Loucy (cell line): Measurements from ENCODE around the gene PNP.

ENCODE experiments used
- H2AFZ ChIP-seq: fragments of 200-600 bp; sonication (generic); 2 replicates; pipeline ENCODE4 v1.6.0; 2016; ENCODE audit warnings: antibody characterized with exemption, mild to moderate bottlenecking, low read length, moderate library complexity
- H3F3A ChIP-seq: fragments of 200-600 bp; 2 replicates; pipeline ENCODE4 v1.6.0; 2016; ENCODE audit warnings: antibody characterized with exemption, low read depth, mild to moderate bottlenecking
- H3K27me3 ChIP-seq: fragments of 200-600 bp; sonication (generic); 2 replicates; pipeline ENCODE4 v1.6.1; 2014; ENCODE audit warnings: low read length, mild to moderate bottlenecking; ENCODE audit not compliant: insufficient read depth, poor library complexity, severe bottlenecking
- H3K36me3 ChIP-seq: fragments of 200-600 bp; sonication (generic); 2 replicates; pipeline ENCODE4 v1.6.1; 2016; ENCODE audit warnings: low read length; ENCODE audit not compliant: insufficient read depth
- H3K4me1 ChIP-seq: fragments of 200-600 bp; sonication (generic); 2 replicates; pipeline ENCODE4 v1.5.1; 2014; ENCODE audit warnings: low read length, mild to moderate bottlenecking; ENCODE audit not compliant: insufficient read depth, poor library complexity, severe bottlenecking
- H3K4me2 ChIP-seq: fragments of 200-600 bp; sonication (generic); 2 replicates; pipeline ENCODE4 v1.6.0; 2014; ENCODE audit warnings: antibody characterized with exemption, low read length, low read depth, mild to moderate bottlenecking; ENCODE audit not compliant: poor library complexity, severe bottlenecking
- H3K4me3 ChIP-seq: fragments of 200-600 bp; sonication (generic); 2 replicates; pipeline ENCODE4 v1.5.1; 2014; ENCODE audit warnings: low read length, mild to moderate bottlenecking, mixed read lengths; ENCODE audit not compliant: poor library complexity, severe bottlenecking
- H3K79me2 ChIP-seq: fragments of 200-600 bp; sonication (generic); 2 replicates; pipeline ENCODE4 v1.6.1; 2014; ENCODE audit warnings: low read length; ENCODE audit not compliant: insufficient read depth
- H3K9ac ChIP-seq: fragments of 200-600 bp; sonication (generic); 2 replicates; pipeline ENCODE4 v1.6.0; 2014; ENCODE audit warnings: mild to moderate bottlenecking, low read depth, low read length, moderate library complexity; ENCODE audit not compliant: poor library complexity, severe bottlenecking
- H3K9me2 ChIP-seq: fragments of 200-600 bp; sonication (generic); replicated peaks from 2 replicates; pipeline ENCODE4 v1.6.1; 2016; ENCODE audit warnings: low read depth, low read length, mixed read lengths
- H3K9me3 ChIP-seq: fragments of 200-600 bp; sonication (generic); 2 replicates; pipeline ENCODE4 v1.6.1; 2014; ENCODE audit warnings: mild to moderate bottlenecking, antibody characterized with exemption, low read length, low read depth; ENCODE audit not compliant: insufficient read depth
- H4K20me1 ChIP-seq: fragments of 200-600 bp; sonication (generic); 2 replicates; pipeline ENCODE4 v1.6.0; 2014; ENCODE audit warnings: antibody characterized with exemption, low read length, mild to moderate bottlenecking; ENCODE audit not compliant: insufficient read depth, poor library complexity, severe bottlenecking
- EZH2phosphoT487 ChIP-seq: fragments of 200-600 bp; IDR thresholded peaks from 2 replicates; pipeline ENCODE4 v1.6.1; 2018; ENCODE audit warnings: antibody characterized with exemption, mild to moderate bottlenecking, moderate library complexity, borderline replicate concordance
- TF ChIP-seq, protein P1 (sequence below): fragments of 200-600 bp; sonication (generic); conservative IDR thresholded peaks from 2 replicates; pipeline ENCODE4 v1.5.1; 2014; ENCODE audit warnings: mild to moderate bottlenecking, antibody characterized with exemption, low read length

The PNP gene

GRCh38 chr14:20469242-20469889, at the start of gene PNP:
TSS of gene PNP (plus strand) at chr14:20469406. CDS start at chr14:20469525, 119 bp downstream.
- peak within 1 kb of the TSS; percentile 96 for H3K4me2 ChIP-seq
- H3K4me1 ChIP-seq, result peaks cover 35% of the 10 kb centered on the region
- H3K9me2 ChIP-seq, result no peaks in the 10 kb centered on the region
- TF ChIP-seq EZH2phosphoT487, result no peak
- TF ChIP-seq, protein P1, sequence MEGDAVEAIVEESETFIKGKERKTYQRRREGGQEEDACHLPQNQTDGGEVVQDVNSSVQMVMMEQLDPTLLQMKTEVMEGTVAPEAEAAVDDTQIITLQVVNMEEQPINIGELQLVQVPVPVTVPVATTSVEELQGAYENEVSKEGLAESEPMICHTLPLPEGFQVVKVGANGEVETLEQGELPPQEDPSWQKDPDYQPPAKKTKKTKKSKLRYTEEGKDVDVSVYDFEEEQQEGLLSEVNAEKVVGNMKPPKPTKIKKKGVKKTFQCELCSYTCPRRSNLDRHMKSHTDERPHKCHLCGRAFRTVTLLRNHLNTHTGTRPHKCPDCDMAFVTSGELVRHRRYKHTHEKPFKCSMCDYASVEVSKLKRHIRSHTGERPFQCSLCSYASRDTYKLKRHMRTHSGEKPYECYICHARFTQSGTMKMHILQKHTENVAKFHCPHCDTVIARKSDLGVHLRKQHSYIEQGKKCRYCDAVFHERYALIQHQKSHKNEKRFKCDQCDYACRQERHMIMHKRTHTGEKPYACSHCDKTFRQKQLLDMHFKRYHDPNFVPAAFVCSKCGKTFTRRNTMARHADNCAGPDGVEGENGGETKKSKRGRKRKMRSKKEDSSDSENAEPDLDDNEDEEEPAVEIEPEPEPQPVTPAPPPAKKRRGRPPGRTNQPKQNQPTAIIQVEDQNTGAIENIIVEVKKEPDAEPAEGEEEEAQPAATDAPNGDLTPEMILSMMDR, result no peak
- H4K20me1 ChIP-seq, result peaks cover 35% of the 10 kb centered on the region
- H2AFZ ChIP-seq, result peak within 1 kb of the TSS; percentile 80
- peak within 1 kb of the TSS; percentile 92 for H3K9ac ChIP-seq
- H3K9me3 ChIP-seq, result no peaks in the 10 kb centered on the region
- peaks cover 52% of the 10 kb centered on the region for H3K79me2 ChIP-seq
- H3K27me3 ChIP-seq, result no peaks in the 10 kb centered on the region
- peaks cover 15% of the 10 kb centered on the region; the same call in 1 of the 2 replicates for H3K36me3 ChIP-seq
- H3K4me3 ChIP-seq, result peak within 1 kb of the TSS; percentile 85
- H3F3A ChIP-seq, result no peaks in the 10 kb centered on the region

GRCh38 chr14:20419419-20419818, 49.8 kb upstream of the PNP start:
- Histone ChIP-seq H3K9ac (no peak overlapping the region), H3K4me2 (no peak overlapping the region), H3K9me3 (no peaks in the 10 kb centered on the region), H3K4me3 (no peak overlapping the region), H3K27me3 (no peaks in the 10 kb centered on the region), H4K20me1 (no peaks in the 10 kb centered on the region), H3K36me3 (no peaks in the 10 kb centered on the region), H3K9me2 (no peaks in the 10 kb centered on the region), H3K4me1 (peaks cover 14% of the 10 kb centered on the region), H2AFZ (no peak overlapping the region), H3F3A (no peaks in the 10 kb centered on the region), H3K79me2 (0 out of 2 replicates have a peak, but pooled peaks cover under 1% of the 10 kb centered on the region)
- TF ChIP-seq EZH2phosphoT487, result no peak
- TF ChIP-seq, protein P1, result no peak; the same call in 1 of the 2 replicates

DNA sequence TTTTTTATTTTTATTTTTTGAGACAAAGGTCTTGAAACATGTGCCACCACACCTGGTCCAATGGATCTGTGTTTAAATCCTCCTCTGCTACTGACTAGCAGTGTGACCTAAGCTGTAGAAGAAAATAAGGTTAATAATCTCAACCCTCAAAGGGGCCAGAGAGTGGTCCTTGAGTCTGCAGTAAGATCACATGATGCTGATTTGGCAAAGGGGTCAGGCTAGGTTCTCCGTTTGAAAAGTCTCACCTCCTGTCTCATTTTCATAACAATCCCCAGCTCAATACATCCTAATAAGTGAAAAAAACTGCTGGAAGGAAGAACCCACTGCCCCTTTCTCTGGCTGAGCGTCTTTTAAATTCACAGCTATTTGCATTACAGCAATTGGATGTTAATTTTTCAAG, 47.9 kb upstream of the PNP start:
- Histone ChIP-seq H3K4me1 (peaks cover 8% of the 10 kb centered on the region), H3K9me3 (no peaks in the 10 kb centered on the region), H3K9ac (no peak overlapping the region), H3K79me2 (no peaks in the 10 kb centered on the region), H3K9me2 (no peaks in the 10 kb centered on the region), H2AFZ (no peak overlapping the region), H3K4me2 (no peak overlapping the region), H3K4me3 (no peak overlapping the region), H3F3A (no peaks in the 10 kb centered on the region), H3K27me3 (no peaks in the 10 kb centered on the region), H3K36me3 (no peaks in the 10 kb centered on the region), H4K20me1 (no peaks in the 10 kb centered on the region)
- TF ChIP-seq EZH2phosphoT487, result no peak
- TF ChIP-seq, protein P1, result no peak
